Islet of Langerhans (tissue), 1 donor: ENCODE measurements around the gene PACS2.

Experiments
- FAIRE-seq: peaks from one replicate; lab custom pipeline; 2011; peaks lifted over from hg19 to GRCh38; lab: Jason Lieb, UNC

Gene PACS2

GRCh38 chr14:105445290-105445689 lies 130.7 kb downstream of the PACS2 start:
- FAIRE-seq, result no peak

- no peak for FAIRE-seq
Measured at GRCh38 chr14:105445901-105446845, 131.6 kb downstream of the PACS2 start.

- no peak for FAIRE-seq
Measured at GRCh38 chr14:105446971-105447370, 132.4 kb downstream of the PACS2 start.
